Measurements from ENCODE around the gene CYS1. TPM values are rescaled to one million over a fixed set of nuclear protein-coding genes. Genes with fewer than 3 reads are reported as not detected.

CYS1 gene
- polyA plus RNA-seq, 4 donors, result 94.7 to 121 (median 103) TPM

- DNase-seq (ENCODE audit: low read depth in 4 of 4, low spot score in 2 of 4), result no peak
Measured at GRCh38 chr2:10073706-10074105, 6.5 kb downstream of the CYS1 start.

GRCh38 chr2:10072656-10073480, 7.3 kb downstream of the CYS1 start:
- DNase-seq (ENCODE audit: low read depth in 4 of 4, low spot score in 2 of 4), result peak in 3 of 4 donors; percentile 77 to 87 (median 79)

GRCh38 chr2:10071595-10071994, 8.6 kb downstream of the CYS1 start:
- DNase-seq (ENCODE audit: low read depth in 4 of 4, low spot score in 2 of 4), result no peak

- no peak for DNase-seq (ENCODE audit: low read depth in 4 of 4, low spot score in 2 of 4)
Measured at GRCh38 chr2:10071176-10071575, 9.0 kb downstream of the CYS1 start.

- DNase-seq (ENCODE audit: low read depth in 4 of 4, low spot score in 2 of 4), result no peak
Measured at GRCh38 chr2:10067881-10068280, 12.3 kb downstream of the CYS1 start.

- no peak for DNase-seq (ENCODE audit: low read depth in 4 of 4, low spot score in 2 of 4)
Measured at GRCh38 chr2:10067330-10067729, 12.9 kb downstream of the CYS1 start.

- no peak for DNase-seq (ENCODE audit: low read depth in 4 of 4, low spot score in 2 of 4)
Measured at GRCh38 chr2:10065773-10066055, 14.5 kb downstream of the CYS1 start.

- no peak for DNase-seq (ENCODE audit: low read depth in 4 of 4, low spot score in 2 of 4)
Measured at GRCh38 chr2:10064932-10065772, 15.1 kb downstream of the CYS1 start.

GRCh38 chr2:10063566-10063965, 16.6 kb downstream of the CYS1 start:
- no peak for DNase-seq (ENCODE audit: low read depth in 4 of 4, low spot score in 2 of 4)

GRCh38 chr2:10062931-10063365, 17.3 kb downstream of the CYS1 start:
- no peak for DNase-seq (ENCODE audit: low read depth in 4 of 4, low spot score in 2 of 4)

- DNase-seq (ENCODE audit: low read depth in 4 of 4, low spot score in 2 of 4), result no peak
Measured at GRCh38 chr2:10061221-10061925, 18.8 kb downstream of the CYS1 start.

- DNase-seq (ENCODE audit: low read depth in 4 of 4, low spot score in 2 of 4), result no peak
Measured at GRCh38 chr2:10059552-10060335, 20.5 kb downstream of the CYS1 start.

GRCh38 chr2:10059016-10059351, 21.2 kb downstream of the CYS1 start:
- DNase-seq (ENCODE audit: low read depth in 4 of 4, low spot score in 2 of 4), result no peak

GRCh38 chr2:10058251-10059015, 21.8 kb downstream of the CYS1 start:
- DNase-seq (ENCODE audit: low read depth in 4 of 4, low spot score in 2 of 4), result no peak

- peak in 2 of 4 donors; percentile 68 to 85 for DNase-seq (ENCODE audit: low read depth in 4 of 4, low spot score in 2 of 4)
Measured at GRCh38 chr2:10057231-10058107, 22.7 kb downstream of the CYS1 start.

- DNase-seq (ENCODE audit: low read depth in 4 of 4, low spot score in 2 of 4), result no peak
Measured at GRCh38 chr2:10056439-10056838, 23.8 kb downstream of the CYS1 start.

GRCh38 chr2:10054976-10055375, 25.2 kb downstream of the CYS1 start:
- no peak for DNase-seq (ENCODE audit: low read depth in 4 of 4, low spot score in 2 of 4)

- no peak for DNase-seq (ENCODE audit: low read depth in 4 of 4, low spot score in 2 of 4)
Measured at GRCh38 chr2:10054424-10054823, 25.8 kb downstream of the CYS1 start.

- DNase-seq (ENCODE audit: low read depth in 4 of 4, low spot score in 2 of 4), result no peak
Measured at GRCh38 chr2:10053351-10053750, 26.9 kb downstream of the CYS1 start.

Data from left renal cortex interstitium (tissue), 4 donors.